GM21526 (cell line): ENCODE results near the gene SCEL.

Source experiments
- ATAC-seq: cut with Tn5 transposase; IDR thresholded peaks from one replicate; pipeline ENCODE4 v1.9.1; 2021; ENCODE audit warnings: moderate library complexity; ENCODE audit not compliant: unreplicated experiment, low FRiP score

Gene SCEL

DNA sequence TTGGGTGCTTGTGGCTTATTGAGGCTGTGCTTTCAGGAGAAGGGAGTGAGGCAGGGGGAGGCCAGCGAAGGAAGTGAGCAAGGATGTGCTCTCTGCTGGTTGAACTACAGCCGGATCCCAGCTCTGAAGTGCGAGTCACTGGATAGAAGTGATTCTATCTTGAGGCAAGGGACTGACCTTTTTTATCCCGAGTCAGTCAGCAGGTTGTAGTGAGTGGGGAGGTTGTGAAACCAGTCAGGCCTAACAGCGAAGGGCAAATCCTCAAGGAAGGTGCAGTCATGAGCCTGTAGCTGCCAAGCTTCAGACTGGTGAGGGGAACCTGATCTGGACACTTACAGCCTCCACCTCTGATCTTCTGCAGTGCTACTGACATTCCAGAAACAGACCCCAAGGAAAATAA, 18.6 kb downstream of the SCEL start:
- ATAC-seq: no peak

DNA sequence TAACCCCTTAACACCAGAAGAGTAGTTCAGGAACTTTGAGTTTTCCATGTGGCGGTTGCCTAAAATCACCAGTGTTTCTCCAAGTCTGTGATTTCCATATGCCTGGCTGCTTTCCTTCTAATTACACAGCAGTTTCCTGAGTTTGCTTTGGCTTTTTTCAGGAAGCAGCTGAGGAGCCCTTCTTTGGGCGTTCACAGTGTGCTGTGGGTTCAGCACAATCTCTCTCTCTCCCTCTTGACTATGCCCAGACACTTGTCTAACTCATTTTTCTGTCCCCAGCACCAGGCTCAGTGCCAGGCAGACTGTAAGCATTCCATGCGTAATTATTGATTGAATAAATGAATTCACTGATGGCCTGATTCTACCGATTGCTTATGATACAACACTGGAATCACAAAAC, 19.7 kb downstream of the SCEL start:
- ATAC-seq: no peak

DNA sequence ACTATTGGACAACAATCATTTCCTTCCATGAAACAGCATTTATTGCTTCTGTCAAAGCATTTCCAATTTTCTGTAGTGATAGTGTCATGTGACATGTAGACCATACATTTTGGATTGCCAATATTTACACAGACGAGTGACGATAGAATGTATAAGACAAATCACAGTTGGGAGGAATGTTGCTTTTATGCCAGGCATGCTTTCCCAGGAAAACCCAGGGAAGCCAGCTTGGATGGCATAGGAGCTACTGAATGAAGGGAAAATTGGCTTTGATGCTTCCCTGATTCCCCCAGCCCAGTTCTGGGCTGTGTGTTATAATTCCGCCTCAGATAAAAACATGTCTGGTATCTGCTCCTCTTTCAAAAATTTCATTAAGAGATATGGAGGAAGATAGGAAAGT, 22.5 kb downstream of the SCEL start:
- no peak for ATAC-seq

DNA sequence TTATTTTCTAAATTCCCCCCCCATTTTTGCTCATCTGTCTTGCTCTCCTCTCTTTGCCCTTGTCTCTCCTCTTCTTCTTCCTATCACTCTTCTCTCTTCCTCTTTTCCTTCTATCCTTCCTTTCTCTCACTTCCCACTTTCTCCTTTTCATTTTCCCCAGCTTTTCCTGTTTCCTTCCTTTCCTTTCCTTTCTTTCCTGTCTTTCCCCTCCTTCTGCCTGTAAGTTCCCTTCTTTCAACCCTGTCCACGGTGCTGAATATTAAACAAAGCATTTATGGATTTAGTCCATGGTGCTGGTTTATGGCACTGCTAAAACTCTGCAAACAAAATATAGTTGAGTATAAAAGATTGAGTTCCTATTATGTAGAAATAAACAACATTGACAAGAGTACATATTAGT, 27.6 kb downstream of the SCEL start:
- no peak for ATAC-seq

DNA sequence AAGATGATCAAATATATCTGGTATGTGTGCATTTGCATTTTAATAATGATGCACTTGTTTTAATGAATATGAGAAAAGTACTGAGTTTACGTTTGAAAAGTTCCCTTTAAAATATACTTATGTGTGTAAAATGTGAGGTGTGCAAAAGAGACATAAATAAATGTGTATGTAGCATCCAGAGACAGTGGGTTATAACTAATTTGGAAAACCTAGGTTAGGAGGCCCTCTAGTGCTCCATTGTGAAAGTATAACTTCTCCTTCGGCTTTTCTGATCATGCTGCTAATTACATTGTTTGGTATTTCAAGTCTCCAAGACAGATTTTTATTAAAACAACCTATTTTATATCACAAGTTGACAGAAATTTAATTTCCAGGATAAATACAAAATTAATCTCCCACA, 30.1 kb downstream of the SCEL start:
- ATAC-seq: peak; percentile 80

DNA sequence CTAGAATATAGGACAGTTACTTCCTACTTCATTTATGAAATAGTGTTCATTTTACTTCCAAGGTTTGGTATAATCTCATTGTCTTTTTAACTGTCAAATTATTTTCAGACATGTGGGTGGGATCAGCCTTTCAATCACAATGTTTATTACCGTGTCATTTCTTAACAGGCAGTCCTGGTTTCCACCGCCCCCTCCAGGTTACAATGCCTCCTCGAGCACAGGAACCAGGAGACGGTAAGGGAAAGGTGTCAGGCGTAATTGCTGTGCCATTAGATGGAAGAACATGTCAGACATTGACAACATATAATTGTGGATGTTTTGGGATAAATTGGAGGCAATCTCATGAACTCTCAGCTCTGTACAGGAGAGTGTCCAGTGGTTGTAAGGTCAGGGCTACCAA, 36.5 kb downstream of the SCEL start:
- ATAC-seq: no peak

DNA sequence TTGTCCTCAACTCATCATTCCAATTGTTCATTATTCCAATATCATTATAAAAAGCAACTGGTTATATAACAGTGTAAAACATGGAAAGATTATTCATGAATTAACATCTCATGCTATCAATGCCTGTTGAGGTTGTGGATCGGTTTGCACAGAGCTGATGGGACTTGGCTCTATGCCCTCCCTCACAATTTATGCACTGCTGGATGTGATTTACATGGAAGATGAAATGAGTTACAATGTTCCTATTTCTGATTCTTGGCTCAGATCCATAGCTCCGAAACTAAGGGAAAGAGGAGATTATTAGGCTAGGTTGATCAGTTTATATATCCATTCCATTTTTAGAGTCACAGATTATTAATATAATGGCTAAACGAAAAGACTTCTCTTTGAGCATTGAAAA, 38.6 kb downstream of the SCEL start:
- ATAC-seq: no peak

DNA sequence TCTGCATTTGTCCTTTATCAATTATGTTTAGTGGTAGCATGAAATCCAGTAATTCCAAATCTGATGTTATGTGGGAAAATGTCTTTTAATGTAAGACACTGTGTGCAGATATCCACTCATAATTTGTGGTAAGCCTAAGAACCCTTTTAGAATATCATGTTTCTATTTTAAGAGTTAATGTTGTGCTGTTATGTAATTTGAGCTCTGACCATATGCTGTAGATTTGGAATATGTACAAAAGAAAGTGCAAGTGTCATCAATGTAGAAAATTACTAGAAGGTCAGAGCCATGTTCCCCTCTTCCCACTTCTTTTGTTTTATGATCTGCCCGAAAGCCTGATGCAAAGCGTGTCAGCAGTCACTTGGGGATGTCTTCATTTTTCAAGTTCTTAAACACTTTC, 44.5 kb downstream of the SCEL start:
- ATAC-seq: no peak

DNA sequence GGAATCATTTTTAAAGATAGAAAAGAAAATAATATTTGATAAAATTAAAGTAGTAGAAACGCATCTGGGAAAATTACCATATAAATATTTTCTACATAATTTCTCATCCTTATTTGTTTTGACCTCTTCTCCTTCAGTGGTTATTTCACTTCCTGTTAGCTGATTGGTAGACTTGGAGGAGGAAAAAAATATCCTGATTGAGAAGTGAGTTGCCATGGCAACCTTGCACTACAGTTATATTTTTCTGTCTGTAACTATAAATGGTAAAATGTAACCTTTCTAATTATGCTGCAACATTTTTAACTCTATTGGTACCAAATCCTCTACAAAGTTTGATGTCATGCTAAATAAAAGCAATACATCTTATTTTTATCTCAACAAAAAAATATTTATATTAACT, 45.2 kb downstream of the SCEL start:
- no peak for ATAC-seq

DNA sequence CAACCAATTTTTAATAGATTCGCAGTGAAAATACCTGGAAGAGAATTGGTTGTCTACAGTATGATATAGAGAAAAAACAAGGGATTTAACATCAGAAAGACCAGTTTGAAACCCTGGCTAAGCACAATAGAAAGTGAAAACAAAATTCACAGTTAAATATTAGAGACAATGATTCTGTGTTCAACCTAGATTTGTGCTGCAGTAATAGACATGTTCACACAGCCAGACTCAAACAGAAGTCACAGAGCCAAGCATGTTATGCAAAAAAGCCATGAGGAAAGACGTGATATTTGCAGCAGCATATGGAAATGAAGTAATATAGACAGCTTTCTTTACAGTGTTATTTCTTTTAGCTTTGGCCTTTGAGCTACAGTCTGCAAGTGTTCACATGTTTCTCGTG, 48.1 kb downstream of the SCEL start:
- no peak for ATAC-seq

DNA sequence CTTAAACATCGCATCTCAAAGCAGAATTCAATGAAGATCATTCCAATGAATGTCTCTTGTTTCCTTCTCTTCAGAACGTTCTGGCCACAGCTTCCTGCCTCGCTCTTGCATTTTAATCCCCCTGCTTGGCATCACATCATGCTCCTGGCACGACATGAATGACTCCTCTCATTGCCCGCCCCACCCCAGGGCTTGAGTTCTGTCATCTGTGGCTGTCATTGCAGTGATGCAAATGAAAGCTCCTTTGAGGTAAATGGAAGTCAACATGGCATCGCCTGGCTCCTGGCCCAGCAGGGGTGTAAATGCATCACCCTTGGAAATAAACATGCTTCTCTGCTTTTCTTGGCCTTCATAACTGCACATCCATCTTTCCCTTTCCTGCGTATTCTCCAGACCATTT, 48.6 kb downstream of the SCEL start:
- ATAC-seq: no peak

DNA sequence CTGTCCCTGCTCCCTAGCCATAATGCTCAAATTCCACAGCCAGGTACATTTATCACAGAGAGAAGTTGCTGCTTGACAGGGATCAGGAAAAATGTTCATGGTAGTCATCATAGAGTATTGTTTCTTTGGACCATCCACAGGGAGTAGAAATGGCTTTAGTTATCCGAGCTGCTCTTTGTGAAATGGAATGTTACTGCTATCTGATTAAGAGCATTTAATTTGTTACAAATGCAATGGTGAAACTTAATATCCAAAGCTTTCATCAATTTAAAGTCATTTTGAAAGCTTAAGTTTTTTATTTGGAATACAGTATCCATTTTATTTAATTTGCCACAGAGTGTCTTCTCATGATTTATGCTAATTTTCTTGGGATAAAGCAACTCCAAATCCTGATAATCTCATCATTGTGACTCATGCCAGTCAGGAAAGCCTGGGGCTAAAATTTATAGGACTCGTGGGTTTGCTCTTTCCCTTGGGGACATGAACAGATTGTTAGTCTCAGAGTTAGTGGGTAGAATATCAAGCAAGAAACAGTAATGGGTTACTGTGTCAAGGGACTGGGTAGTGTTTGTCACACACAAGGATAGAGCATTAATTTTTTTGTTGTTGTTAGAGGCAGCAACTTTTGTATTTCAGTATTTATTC, 59.8 kb downstream of the SCEL start:
- ATAC-seq: no peak

DNA sequence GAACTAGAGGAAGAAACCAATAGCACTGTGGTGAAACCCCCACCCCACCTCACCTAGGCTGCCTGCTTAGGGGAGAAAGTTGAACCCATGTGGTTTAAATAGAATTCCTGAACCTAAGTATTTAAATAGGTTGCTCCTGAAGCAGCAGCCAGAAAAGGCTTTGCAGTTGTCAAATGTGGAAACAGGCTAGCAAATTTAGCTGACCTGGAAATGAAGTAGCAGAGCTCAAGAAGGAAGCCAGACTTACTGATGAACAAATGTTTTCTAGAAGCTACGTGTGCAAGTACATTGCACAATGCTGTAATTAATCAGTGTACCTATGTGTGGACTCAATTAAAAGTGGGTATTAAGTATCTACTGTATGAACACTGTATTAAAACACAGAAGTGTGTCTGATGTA, 61.3 kb downstream of the SCEL start:
- ATAC-seq: no peak

DNA sequence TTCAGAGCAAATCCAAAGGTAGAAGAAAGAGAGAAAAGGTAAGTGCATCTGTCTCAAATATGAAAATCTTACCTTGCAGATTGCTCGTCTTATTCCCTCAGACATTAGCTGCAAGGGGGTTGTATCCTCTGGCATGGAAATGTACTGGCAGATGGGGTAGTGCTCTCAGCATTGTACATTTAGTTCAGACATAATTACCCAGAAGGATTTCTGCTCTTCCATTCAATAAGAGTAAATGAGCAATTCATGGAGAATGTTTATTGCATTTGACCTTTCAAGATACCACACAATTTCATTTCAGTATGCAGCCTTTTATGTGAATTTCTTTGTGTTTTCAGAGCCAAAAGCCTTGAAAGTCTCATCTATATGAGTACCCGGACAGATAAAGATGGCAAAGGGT, 63.8 kb downstream of the SCEL start:
- ATAC-seq: no peak

DNA sequence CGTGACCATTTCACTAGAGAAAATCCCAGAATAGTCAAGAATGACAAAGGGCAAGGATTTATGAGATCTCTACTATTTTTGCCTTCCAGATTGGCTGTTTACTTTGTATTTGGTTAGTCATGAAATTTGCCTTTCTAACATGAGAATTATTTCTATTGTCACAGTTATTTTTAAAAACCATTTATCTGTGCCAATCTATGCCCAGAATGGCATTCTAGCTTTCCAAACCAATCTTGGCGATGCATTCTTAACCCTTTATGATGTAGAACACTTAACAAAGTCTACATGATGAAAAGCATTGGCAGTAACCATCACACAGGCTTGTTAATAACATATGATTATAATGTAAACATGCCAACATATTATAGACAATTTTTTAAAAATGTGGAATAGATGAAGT, 65.2 kb downstream of the SCEL start:
- ATAC-seq: no peak

DNA sequence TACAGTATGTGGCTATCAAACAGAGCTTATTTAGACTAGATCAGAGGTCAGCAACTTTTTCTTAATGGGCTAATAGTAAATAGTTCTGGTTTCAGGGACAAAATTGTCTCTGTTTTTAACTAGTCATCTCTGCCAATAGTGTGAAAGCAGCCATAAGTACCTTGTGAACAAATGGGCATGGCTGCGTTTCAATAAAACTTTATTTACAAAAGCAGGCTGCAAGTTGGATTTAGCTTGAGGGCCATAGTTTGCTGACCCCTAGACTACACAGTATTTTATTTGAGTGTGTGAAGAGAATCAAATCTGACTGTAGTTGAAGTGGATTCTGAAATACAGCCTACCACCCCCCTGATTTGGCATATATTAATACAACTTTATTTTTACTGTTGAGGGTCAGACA, 75.6 kb downstream of the SCEL start:
- ATAC-seq: no peak

DNA sequence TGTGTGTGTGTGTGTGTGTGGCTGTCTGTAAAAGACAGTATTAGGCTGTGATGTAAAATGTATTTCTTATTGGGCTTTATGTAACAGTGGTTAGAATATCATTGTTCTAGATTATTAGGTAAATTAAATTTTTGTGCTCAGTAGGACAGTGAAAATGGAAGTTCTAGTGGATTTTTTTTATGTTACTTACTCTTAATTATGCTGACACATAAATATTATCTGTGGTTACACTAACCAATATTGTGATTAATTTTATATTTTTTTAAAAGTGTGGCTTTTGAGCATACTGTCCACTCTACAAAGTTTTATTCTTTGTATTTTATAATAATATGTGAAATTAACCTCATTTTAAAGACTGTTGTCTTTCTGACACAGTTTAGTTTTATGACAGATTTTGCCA, 80.5 kb downstream of the SCEL start:
- no peak for ATAC-seq

DNA sequence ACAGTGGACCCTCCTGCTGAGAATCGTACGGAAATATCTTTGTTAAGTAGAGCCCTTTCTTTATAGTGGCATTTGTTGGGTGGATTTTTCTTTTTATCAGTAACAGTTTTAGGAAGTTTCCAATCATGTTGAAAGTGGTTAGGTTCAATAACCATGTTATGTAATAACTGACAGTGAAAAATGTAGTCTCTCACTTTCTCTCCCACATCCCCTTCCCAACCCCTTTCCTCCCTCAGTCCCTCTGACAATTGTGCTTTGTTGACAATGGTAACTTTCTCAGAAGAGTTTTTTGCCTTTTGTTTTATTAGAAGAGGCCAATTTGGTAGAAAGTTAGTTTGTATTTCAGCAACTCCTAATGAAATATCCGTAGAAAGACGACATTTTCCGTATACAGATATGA, 84.1 kb downstream of the SCEL start:
- ATAC-seq: no peak

DNA sequence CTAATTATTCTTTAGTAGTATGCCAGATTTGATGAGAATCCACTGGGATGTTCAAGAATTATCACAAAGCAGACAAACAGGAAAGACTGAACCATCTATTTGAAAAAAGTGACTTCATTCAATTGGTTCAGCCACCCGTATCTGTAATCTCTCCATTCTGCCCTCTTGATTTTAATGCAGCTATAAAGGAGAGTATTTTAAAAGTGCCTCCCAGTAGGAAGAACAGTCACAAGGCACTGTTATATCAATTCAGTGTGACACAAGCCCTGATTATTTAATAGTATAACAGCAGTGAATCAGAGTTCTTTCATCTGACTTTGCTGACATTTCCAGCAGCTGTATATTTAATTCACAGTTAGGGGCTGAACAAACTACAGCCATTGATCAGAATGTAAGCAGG, 84.6 kb downstream of the SCEL start:
- ATAC-seq: no peak

DNA sequence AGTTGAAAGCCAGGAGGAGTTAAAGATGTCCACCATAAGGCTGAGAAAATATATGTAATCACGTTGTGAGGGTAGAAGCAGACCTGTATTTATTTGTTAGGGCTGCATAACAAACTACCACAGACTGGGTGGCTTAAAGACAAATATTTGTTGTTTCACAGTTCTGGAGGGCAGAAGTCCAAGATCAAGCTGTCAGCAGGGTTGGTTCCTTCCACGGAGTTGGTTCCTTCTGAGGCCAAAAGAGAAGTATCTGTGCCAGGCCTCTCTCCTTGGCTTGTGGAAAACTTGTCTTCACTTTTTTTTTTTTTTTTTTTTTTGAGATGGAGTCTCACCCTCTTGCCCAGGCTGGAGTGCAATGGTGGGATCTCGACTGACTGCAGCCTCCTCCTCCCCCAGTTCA, 88.3 kb downstream of the SCEL start:
- no peak for ATAC-seq

DNA sequence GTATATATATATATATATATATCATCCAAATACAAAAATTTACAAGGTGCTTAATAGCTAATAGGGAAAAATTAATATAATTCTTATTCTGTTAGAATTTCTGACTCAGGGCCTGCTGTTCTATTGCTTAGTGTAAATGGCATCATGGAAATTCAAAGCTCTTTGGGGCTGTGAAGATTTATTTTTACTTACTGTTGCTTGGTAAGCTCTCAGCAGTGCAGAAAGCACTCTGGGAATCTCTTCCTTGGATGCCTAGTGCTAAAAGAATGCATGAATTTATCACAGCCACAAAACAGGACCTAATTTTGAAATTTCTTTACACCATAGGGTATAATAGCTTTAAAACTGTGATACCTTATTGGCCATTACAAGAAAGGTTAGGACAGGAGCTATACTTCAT, 92.7 kb downstream of the SCEL start:
- no peak for ATAC-seq

DNA sequence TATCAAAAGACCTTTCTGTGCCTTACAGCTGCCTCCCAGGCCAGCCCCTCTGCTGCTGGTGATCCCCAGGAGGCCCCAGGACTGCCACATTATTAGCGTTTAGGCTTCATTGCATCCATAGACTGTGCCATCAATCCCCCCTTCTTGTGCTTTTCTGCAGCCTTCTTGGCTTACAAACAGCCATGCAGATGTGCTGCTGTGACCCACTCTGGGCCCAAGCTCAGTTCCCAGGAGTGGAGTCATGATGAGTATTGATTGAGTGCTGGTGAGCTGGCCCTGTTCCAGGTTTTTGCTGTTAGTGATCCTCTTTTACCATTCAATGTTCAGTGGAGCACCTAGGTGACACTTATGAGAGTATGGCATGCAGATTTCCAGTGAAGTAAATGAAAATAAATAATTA, 102.1 kb downstream of the SCEL start:
- ATAC-seq: no peak

DNA sequence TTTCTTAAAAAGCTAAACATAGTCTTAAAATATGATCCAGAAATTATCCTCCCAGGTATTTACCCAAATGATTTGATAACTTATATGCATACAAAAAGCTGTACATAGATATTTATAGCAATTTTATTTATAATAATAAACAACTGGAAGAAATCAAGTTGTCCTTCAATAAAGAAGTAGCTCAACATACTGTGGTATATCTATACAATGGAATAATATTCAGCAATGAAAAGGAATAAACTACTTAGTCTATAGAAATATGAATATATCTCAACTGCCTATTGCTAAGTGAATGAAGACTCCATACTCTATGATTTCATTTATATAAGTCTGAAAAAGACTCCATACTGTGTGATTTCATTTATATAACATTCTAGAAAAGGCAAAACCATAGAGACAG, 114.9 kb downstream of the SCEL start:
- ATAC-seq: no peak
